ENCODE measurements around the gene PTGFRN. TPM values are rescaled to one million over a fixed set of nuclear protein-coding genes. Genes with fewer than 3 reads are reported as not detected.

PTGFRN gene
- total and polyA plus RNA-seq, 2 of the 8 experiments (the other 6 are each of a cell fraction or from before 2014, with no cell fraction given): 13.0 to 32.6 TPM

GRCh38 chr1:116945996-116946395 lies 36.3 kb downstream of the PTGFRN start (continued):
- TF ChIP-seq FOSL1 (IDR thresholded peaks at IDR 0.05; ENCODE audit: insufficient read depth, low read depth, low read length) (no peak), KDM5A (IDR thresholded peaks at IDR 0.05; ENCODE audit: low read length) (no peak), SP4 (IDR thresholded peaks at IDR 0.05; ENCODE audit: low read length) (no peak), RBBP5 (IDR thresholded peaks at IDR 0.05; ENCODE audit: borderline replicate concordance, low read depth, low read length) (no peak)

All from H1 (cell line).